Measurements from ENCODE around the gene ARHGAP4.

Gene ARHGAP4

DNA sequence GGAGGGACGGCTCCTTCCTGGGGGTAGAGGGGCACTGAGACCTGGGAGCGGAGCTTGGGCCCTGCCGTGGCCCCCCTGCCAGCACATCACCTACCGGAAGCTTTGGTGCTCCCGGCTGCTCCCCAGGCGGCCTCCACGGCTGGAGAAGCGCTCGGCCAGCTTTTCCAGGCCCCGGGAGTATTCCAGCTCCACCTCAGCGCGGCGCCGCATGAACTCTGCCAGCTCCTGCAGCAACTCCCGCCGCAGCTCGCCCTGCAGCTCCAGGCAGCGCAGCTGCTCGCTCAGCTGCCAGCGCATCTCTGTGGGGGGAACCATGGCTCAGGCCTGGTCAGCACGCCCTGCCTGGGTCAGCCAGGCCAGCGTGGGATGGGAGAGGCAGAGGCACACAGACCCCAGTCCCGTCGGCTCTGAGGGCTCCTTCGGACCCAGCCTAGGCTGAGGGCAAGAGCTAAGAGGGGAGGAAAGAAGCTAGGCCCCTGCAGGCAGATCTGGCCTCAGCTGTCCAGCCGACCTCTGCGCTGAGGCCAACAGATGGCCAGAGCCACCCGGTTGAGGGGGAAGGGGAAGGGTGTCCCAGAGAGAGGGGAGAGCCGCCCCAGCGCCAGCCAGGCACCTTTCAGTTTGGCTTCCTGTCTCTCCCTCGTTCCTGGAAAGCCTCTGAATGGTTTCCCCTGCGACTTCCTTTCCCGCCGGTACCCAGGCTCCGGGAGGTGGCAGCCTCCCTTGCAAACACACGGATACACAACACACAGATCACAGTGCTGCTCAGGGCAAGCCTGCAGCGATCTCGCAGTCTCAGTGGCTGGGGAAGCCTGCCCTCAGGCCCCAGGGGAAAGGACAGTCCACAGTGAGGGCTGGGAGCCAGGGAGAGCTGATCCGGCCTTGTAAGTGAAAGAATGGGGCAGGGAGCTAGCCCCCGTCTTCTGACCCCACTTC, 4.3 kb downstream of the ARHGAP4 start:
- DNase-seq (ENCODE audit: low read depth in 2 of 2): no peak
- no peak overlapping the region for H3K4me3 ChIP-seq (replicated peaks in 1 of 2; ENCODE audit: low read depth in 2 of 2, low read length in 2 of 2)
- TF ChIP-seq, protein P1, sequence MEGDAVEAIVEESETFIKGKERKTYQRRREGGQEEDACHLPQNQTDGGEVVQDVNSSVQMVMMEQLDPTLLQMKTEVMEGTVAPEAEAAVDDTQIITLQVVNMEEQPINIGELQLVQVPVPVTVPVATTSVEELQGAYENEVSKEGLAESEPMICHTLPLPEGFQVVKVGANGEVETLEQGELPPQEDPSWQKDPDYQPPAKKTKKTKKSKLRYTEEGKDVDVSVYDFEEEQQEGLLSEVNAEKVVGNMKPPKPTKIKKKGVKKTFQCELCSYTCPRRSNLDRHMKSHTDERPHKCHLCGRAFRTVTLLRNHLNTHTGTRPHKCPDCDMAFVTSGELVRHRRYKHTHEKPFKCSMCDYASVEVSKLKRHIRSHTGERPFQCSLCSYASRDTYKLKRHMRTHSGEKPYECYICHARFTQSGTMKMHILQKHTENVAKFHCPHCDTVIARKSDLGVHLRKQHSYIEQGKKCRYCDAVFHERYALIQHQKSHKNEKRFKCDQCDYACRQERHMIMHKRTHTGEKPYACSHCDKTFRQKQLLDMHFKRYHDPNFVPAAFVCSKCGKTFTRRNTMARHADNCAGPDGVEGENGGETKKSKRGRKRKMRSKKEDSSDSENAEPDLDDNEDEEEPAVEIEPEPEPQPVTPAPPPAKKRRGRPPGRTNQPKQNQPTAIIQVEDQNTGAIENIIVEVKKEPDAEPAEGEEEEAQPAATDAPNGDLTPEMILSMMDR (IDR thresholded peaks at IDR 0.05; ENCODE audit: low read depth, low read length): no peak

DNA sequence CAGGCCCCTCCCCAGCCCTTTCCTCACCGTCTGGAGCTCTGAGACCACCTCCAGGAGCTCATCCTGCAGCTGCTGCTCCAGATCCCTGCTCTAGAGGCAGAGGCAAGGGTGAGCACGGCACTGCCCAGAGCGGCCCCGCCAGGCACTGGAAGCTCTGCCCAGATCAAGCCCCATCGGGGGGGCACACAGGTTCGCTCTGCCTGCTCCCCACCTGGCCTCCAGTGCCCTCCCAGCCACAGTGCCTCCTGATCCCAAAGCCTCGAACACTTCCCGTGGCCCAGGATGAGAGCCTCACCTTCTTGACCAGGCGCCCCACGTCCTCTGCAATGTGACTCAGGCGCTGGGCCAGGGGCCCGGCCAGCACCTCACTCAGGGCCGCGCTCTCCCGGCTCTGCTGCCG, 5.0 kb downstream of the ARHGAP4 start:
- DNase-seq (ENCODE audit: low read depth in 2 of 2): no peak
- no peak overlapping the region for H3K4me3 ChIP-seq (replicated peaks in 1 of 2; ENCODE audit: low read depth in 2 of 2, low read length in 2 of 2)
- TF ChIP-seq, protein P1 (IDR thresholded peaks at IDR 0.05; ENCODE audit: low read depth, low read length): no peak

GRCh38 chrX:153920546-153920945, 5.5 kb downstream of the ARHGAP4 start:
- no peak overlapping the region for H3K4me3 ChIP-seq (replicated peaks in 1 of 2; ENCODE audit: low read depth in 2 of 2, low read length in 2 of 2)
- TF ChIP-seq, protein P1 (IDR thresholded peaks at IDR 0.05; ENCODE audit: low read depth, low read length): no peak
- DNase-seq (ENCODE audit: low read depth in 2 of 2): no peak

GRCh38 chrX:153919281-153919680, 6.8 kb downstream of the ARHGAP4 start:
- no peak for DNase-seq (ENCODE audit: low read depth in 2 of 2)
- TF ChIP-seq, protein P1 (IDR thresholded peaks at IDR 0.05; ENCODE audit: low read depth, low read length): no peak
- H3K4me3 ChIP-seq (replicated peaks in 1 of 2; ENCODE audit: low read depth in 2 of 2, low read length in 2 of 2): no peak overlapping the region

GRCh38 chrX:153917869-153918268, 8.2 kb downstream of the ARHGAP4 start:
- no peak for DNase-seq (ENCODE audit: low read depth in 2 of 2)
- TF ChIP-seq, protein P1 (IDR thresholded peaks at IDR 0.05; ENCODE audit: low read depth, low read length): no peak
- no peak overlapping the region for H3K4me3 ChIP-seq (replicated peaks in 1 of 2; ENCODE audit: low read depth in 2 of 2, low read length in 2 of 2)

DNA sequence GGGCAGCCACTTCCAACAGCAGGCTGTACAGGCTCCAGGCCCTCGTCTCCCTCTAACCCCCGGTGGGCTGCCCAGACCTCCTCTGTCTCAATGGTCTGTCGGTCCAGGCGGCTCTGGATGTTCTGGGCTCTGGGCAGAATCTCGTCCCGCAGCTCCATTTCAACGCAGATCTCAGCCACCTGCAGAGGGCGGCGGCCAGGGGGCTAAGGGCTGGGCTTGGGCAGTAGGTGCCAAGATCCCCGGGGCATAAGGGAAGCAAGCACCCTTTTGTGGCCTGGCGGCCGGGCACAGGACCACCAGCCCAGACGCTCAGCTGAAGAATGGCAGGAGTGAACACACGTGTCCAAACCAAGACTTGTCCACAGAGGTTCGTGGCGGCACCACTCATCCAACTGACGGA, 12.4 kb downstream of the ARHGAP4 start:
- H3K4me3 ChIP-seq (replicated peaks in 1 of 2; ENCODE audit: low read depth in 2 of 2, low read length in 2 of 2): no peak overlapping the region
- TF ChIP-seq, protein P1 (IDR thresholded peaks at IDR 0.05; ENCODE audit: low read depth, low read length): no peak
- no peak for DNase-seq (ENCODE audit: low read depth in 2 of 2)
